Neuronal stem cell (in vitro differentiated cells): Measurements from ENCODE around the gene IPCEF1.

Source experiments
- DNase-seq: peaks from one replicate; pipeline ENCODE4 v3.0.0-alpha.2; 2013; ENCODE audit warnings: low spot score
- H2AFZ ChIP-seq: one replicate; pipeline ENCODE4 v1.6.1; 2013; ENCODE audit warnings: mild to moderate bottlenecking, low read length, inconsistent platforms
- H2AK5ac ChIP-seq: 2 replicates; pipeline ENCODE4 v1.6.1; 2013; ENCODE audit warnings: low read depth, mild to moderate bottlenecking, inconsistent platforms, low read length, moderate library complexity, mixed read lengths
- H2BK120ac ChIP-seq: 2 replicates; pipeline ENCODE4 v1.6.1; 2013; ENCODE audit warnings: low read depth, mild to moderate bottlenecking, inconsistent platforms, low read length, moderate library complexity, mixed read lengths
- H2BK12ac ChIP-seq: one replicate; pipeline ENCODE4 v1.6.1; 2013; ENCODE audit warnings: low read length, inconsistent platforms
- H2BK15ac ChIP-seq: 2 replicates; pipeline ENCODE4 v1.6.1; 2013; ENCODE audit warnings: mild to moderate bottlenecking, low read length, inconsistent platforms, mixed read lengths
- H2BK5ac ChIP-seq: one replicate; pipeline ENCODE4 v1.6.1; 2013; ENCODE audit warnings: inconsistent platforms, mild to moderate bottlenecking, low read length, moderate library complexity
- H3K14ac ChIP-seq: one replicate; pipeline ENCODE4 v1.6.1; 2013; ENCODE audit warnings: low read length, inconsistent platforms
- H3K18ac ChIP-seq: 2 replicates; pipeline ENCODE4 v1.6.1; 2013; ENCODE audit warnings: low read length, inconsistent platforms
- H3K23ac ChIP-seq: 2 replicates; pipeline ENCODE4 v1.6.1; 2013; ENCODE audit warnings: low read depth, mild to moderate bottlenecking, mixed read lengths, low read length, inconsistent platforms; ENCODE audit not compliant: poor library complexity
- H3K27ac ChIP-seq: replicated peaks from 3 replicates; pipeline ENCODE4 v1.5.1; 2013; ENCODE audit warnings: low read length, inconsistent platforms
- H3K27me3 ChIP-seq, 3 experiments: 2 replicates each; pipeline ENCODE4 v1.6.1; 2013; ENCODE audit warnings: low read length in 3 of 3, mild to moderate bottlenecking in 2 of 3, inconsistent platforms in 1 of 3, low read depth in 1 of 3, mixed read lengths in 1 of 3, moderate library complexity in 1 of 3; ENCODE audit not compliant: control insufficient read depth in 3 of 3, insufficient read depth in 3 of 3
- H3K36me3 ChIP-seq, 2 donors: replicated peaks in 1 of 2; 2 replicates each; pipeline ENCODE4 v1.6.1; 2013; ENCODE audit warnings: low read length in 2 of 2; ENCODE audit not compliant: control insufficient read depth in 2 of 2, insufficient read depth in 2 of 2
- H3K4ac ChIP-seq: 2 replicates; pipeline ENCODE4 v1.6.1; 2013; ENCODE audit warnings: inconsistent platforms, mild to moderate bottlenecking, low read length, moderate library complexity
- H3K4me1 ChIP-seq, 2 donors: 1 replicate in 1 of 2; 2 replicates in 1 of 2; pipeline ENCODE4 v1.6.1; 2013; ENCODE audit warnings: low read length in 2 of 2, low read depth in 1 of 2; ENCODE audit not compliant: control insufficient read depth in 2 of 2, insufficient read depth in 1 of 2
- H3K4me2 ChIP-seq: one replicate; pipeline ENCODE4 v1.6.1; 2013; ENCODE audit warnings: mild to moderate bottlenecking, low read length, inconsistent platforms; ENCODE audit not compliant: insufficient read depth, poor library complexity, severe bottlenecking
- H3K4me3 ChIP-seq, 2 donors: 2 replicates each; pipeline ENCODE4 v1.5.1; 2013; ENCODE audit warnings: low read length in 2 of 2, mild to moderate bottlenecking in 2 of 2, inconsistent platforms in 1 of 2, moderate library complexity in 1 of 2
- H3K79me1 ChIP-seq: one replicate; pipeline ENCODE4 v1.6.1; 2013; ENCODE audit warnings: low read depth, mild to moderate bottlenecking, inconsistent platforms, low read length, moderate library complexity
- H3K9ac ChIP-seq: one replicate; pipeline ENCODE4 v1.6.1; 2013; ENCODE audit warnings: mild to moderate bottlenecking, low read depth, low read length, inconsistent platforms; ENCODE audit not compliant: poor library complexity
- H3K9me3 ChIP-seq, 2 donors: replicated peaks in 1 of 2; 2 replicates each; pipeline versions ENCODE3 to v1.6.1; 2013; ENCODE audit warnings: low read length in 2 of 2, mild to moderate bottlenecking in 2 of 2, inconsistent platforms in 1 of 2, low read depth in 1 of 2, mixed read lengths in 1 of 2, moderate library complexity in 1 of 2; ENCODE audit not compliant: control insufficient read depth in 2 of 2, insufficient read depth in 1 of 2
- H4K8ac ChIP-seq: one replicate; pipeline ENCODE4 v1.6.1; 2013; ENCODE audit warnings: low read depth, mild to moderate bottlenecking, inconsistent platforms, low read length, moderate library complexity
- H4K91ac ChIP-seq: one replicate; pipeline ENCODE4 v1.6.1; 2013; ENCODE audit warnings: low read length, low read depth, mild to moderate bottlenecking, inconsistent platforms; ENCODE audit not compliant: poor library complexity
- WGBS, 2 donors: extraction: QIAGEN DNeasy Blood & Tissue Kit; methylation state at CpG; one replicate each; pipeline ENCODE4 v1.1.7; 2013; ENCODE audit warnings: missing lambda C conversion rate in 2 of 2, mixed read lengths in 1 of 2; ENCODE audit not compliant: insufficient read length in 2 of 2, insufficient replicate concordance in 1 of 2; ENCODE audit errors: extremely low coverage in 2 of 2; 5-methylcytosine and 5-hydroxymethylcytosine counted together

IPCEF1 gene

GRCh38 chr6:154386848-154387717 is 30.5 kb upstream of the IPCEF1 start:
- Histone ChIP-seq H3K18ac (no peak overlapping the region), H3K4me2 (no peak overlapping the region), H3K27me3 (no peaks in the 10 kb centered on the region), H2AK5ac (no peak overlapping the region), H3K36me3 (no peaks in the 10 kb centered on the region), H2BK15ac (no peak overlapping the region), H3K4me1 (no peaks in the 10 kb centered on the region), H2BK12ac (no peak overlapping the region), H3K27ac (no peak overlapping the region), H3K79me1 (no peaks in the 10 kb centered on the region), H4K91ac (no peak overlapping the region), H3K9me3 (no peaks in the 10 kb centered on the region), H3K4me3 (no peak overlapping the region), H3K14ac (no peak overlapping the region), H3K4ac (no peak overlapping the region), H2BK120ac (no peak overlapping the region), H3K23ac (no peak overlapping the region), H2BK5ac (no peak overlapping the region), H2AFZ (no peak overlapping the region), H3K9ac (no peak overlapping the region), H4K8ac (no peak overlapping the region)
- no CpG with 5 or more reads among the region's 5 CpGs for whole genome bisulfite sequencing, 2 donors
- DNase-seq, result no peak

- Histone ChIP-seq H2AFZ (no peak overlapping the region), H3K9ac (no peak overlapping the region), H2BK15ac (no peak overlapping the region), H3K9me3 (no peaks in the 10 kb centered on the region), H3K4me3 (no peak overlapping the region), H4K91ac (no peak overlapping the region), H2BK12ac (no peak overlapping the region), H3K4me1 (no peaks in the 10 kb centered on the region), H2BK5ac (no peak overlapping the region), H3K27ac (no peak overlapping the region), H3K23ac (no peak overlapping the region), H2BK120ac (no peak overlapping the region), H3K27me3 (no peaks in the 10 kb centered on the region), H4K8ac (no peak overlapping the region), H3K4ac (no peak overlapping the region), H2AK5ac (no peak overlapping the region), H3K36me3 (no peaks in the 10 kb centered on the region), H3K14ac (no peak overlapping the region), H3K79me1 (no peaks in the 10 kb centered on the region), H3K18ac (no peak overlapping the region), H3K4me2 (no peak overlapping the region)
- no CpG with 5 or more reads among the region's 2 CpGs for WGBS, 2 donors
- DNase-seq, result no peak
Measured at GRCh38 chr6:154384191-154384590, 27.6 kb upstream of the IPCEF1 start.

GRCh38 chr6:154383273-154383672 is 26.7 kb upstream of the IPCEF1 start:
- no peak overlapping the region for H2BK5ac ChIP-seq
- H3K27ac ChIP-seq, result no peak overlapping the region
- H3K23ac ChIP-seq, result no peak overlapping the region
- H2BK120ac ChIP-seq, result no peak overlapping the region
- H3K4me1 ChIP-seq, result no peaks in the 10 kb centered on the region
- no peaks in the 10 kb centered on the region for H3K79me1 ChIP-seq
- no peak overlapping the region for H2BK15ac ChIP-seq
- H3K18ac ChIP-seq, result no peak overlapping the region
- no peak overlapping the region for H4K8ac ChIP-seq
- H3K4me3 ChIP-seq, result no peak overlapping the region
- no peak overlapping the region for H2AFZ ChIP-seq
- no peak overlapping the region for H2BK12ac ChIP-seq
- no peak overlapping the region for H3K9ac ChIP-seq
- no CpG with 5 or more reads among the region's 6 CpGs for WGBS, 2 donors
- no peaks in the 10 kb centered on the region for H3K36me3 ChIP-seq
- no peak overlapping the region for H2AK5ac ChIP-seq
- H4K91ac ChIP-seq, result no peak overlapping the region
- H3K4me2 ChIP-seq, result no peak overlapping the region
- no peak for DNase-seq
- H3K9me3 ChIP-seq, result no peaks in the 10 kb centered on the region
- no peak overlapping the region for H3K14ac ChIP-seq
- no peak overlapping the region for H3K4ac ChIP-seq
- H3K27me3 ChIP-seq, result no peaks in the 10 kb centered on the region

DNA sequence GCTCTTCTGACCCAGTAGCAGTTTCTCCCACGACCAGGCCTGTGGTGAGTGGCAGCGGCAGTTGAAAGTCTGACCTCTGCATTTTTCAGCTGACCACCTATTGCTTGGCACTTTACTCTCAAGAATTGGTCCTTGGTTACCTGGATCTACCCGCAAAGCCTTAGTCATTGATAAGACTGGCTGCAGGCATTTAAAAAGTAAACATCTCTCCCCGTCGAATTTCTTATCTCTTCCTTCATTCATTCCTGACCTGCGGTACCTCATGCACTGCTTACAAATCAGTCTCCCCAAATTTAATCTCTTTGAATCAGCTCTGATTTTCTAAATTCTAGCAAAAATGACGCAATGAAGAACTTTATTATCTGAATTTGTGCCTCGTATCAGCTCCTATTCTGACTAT is 26.1 kb upstream of the IPCEF1 start:
- Histone ChIP-seq H2AK5ac (no peak overlapping the region), H2AFZ (no peak overlapping the region), H3K27ac (no peak overlapping the region), H3K79me1 (no peaks in the 10 kb centered on the region), H4K91ac (no peak overlapping the region), H2BK15ac (no peak overlapping the region), H3K4ac (no peak overlapping the region), H2BK120ac (no peak overlapping the region), H3K9ac (no peak overlapping the region), H3K27me3 (no peaks in the 10 kb centered on the region), H3K4me3 (no peak overlapping the region), H3K9me3 (no peaks in the 10 kb centered on the region), H3K14ac (no peak overlapping the region), H3K18ac (no peak overlapping the region), H4K8ac (no peak overlapping the region), H3K4me1 (no peaks in the 10 kb centered on the region), H2BK5ac (no peak overlapping the region), H3K36me3 (no peaks in the 10 kb centered on the region), H2BK12ac (no peak overlapping the region), H3K23ac (no peak overlapping the region), H3K4me2 (no peak overlapping the region)
- no peak for DNase-seq
- 100% methylated on average over 1 of the region's 8 CpGs; no CpG with 5 or more reads in 1 of the 2 donors for WGBS, 2 donors
